ENCODE measurements around the gene ILDR2.

The ILDR2 gene

DNA sequence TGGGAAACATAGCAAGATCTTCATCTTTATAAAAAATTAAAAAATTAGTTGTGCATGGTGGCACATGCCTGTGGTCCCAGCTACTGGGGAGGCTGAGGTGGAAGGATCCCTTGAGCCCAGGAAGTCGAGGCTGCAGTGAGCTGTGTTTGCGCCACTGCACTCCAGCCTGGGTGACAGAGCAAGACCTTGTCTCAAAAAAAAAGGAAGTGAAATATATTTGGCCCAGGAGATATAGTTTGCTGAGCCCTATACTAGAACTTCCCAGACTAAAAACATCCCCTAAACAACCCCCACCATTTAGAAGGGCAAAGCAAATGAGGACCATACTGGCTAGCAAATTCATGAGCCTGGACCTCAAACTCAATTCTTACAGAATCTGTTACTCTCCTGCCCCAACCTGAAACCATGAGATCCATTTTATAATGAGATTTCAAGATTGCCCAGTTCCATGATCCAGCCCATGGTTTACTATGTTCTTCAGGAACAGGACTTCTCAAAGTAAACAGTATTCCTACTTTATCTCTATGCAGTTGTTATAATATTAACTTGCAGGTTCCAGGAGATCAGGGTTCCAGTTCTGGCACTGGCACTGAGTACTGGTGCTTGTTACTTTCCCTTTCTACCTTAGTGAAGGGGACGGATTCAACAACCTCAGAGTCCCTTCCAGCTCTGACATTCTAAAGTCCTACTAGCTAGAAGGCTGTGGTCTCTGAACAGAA, 50.4 kb downstream of the ILDR2 start:
- no peak for DNase-seq (ENCODE audit: low spot score)

DNA sequence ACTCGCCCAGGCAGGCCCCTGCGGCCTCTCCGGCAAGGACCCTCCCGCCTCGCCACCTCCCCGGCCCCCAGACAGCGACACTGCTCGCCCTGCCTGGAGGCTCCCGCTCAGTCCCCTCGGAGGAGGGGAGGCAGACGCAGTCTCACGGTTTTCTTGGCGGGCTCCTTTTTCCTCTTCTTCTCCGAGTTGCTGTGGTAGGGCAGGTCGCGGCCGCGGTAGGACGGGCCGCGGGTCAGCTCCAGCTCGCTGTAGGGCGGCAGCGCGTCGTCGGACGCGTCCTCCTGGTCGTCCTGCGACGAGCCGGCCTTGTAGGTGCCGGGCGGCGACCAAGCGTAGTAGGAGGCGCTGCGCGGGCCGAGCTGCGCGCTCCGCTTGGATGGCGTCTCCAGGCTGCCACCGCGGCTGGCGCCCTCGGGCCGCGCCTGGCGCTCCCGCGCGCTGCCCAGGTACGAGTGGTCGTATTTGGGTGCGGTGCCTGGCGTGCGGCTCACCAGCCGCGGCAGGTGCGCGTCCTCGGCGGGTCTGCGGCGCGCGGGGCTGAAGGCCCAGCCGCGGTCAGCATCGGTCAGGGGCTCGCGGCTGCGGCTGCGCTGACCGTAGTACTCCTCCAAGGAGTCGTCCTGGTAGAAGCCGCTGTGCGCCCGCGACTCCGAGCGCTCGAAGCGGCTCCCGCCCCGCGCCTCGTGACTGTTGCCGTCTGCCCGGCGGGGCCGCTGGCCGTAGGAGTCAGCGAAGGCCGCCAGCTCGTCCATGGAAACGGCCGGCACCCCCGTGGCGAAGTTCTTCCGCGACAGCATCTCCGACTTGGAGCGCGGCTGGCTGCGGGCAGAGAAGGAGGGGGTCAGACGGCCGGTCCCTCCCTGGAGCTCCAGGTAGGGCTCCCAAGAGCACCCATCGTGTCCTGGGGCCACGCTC, 54.5 kb downstream of the ILDR2 start:
- no peak for DNase-seq (ENCODE audit: low spot score)

DNA sequence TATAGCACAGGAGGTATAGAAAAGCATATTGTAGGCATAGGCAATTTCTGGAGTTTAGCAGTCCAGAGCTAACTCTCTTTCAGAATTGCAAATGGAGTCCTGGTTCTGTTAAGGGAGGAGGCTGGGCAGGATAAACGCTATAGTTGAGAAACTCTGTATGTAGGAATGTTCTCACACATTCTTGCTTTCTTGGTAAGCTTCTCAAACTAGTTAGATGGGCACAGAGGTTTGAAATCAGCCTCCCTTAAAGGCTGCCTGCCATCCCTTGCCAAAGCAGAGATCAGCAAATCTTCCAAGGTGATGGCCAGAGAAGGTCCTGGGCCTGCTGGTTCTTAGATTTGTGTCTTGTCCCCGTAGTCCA, 56.4 kb downstream of the ILDR2 start:
- no peak for DNase-seq (ENCODE audit: low spot score)

DNA sequence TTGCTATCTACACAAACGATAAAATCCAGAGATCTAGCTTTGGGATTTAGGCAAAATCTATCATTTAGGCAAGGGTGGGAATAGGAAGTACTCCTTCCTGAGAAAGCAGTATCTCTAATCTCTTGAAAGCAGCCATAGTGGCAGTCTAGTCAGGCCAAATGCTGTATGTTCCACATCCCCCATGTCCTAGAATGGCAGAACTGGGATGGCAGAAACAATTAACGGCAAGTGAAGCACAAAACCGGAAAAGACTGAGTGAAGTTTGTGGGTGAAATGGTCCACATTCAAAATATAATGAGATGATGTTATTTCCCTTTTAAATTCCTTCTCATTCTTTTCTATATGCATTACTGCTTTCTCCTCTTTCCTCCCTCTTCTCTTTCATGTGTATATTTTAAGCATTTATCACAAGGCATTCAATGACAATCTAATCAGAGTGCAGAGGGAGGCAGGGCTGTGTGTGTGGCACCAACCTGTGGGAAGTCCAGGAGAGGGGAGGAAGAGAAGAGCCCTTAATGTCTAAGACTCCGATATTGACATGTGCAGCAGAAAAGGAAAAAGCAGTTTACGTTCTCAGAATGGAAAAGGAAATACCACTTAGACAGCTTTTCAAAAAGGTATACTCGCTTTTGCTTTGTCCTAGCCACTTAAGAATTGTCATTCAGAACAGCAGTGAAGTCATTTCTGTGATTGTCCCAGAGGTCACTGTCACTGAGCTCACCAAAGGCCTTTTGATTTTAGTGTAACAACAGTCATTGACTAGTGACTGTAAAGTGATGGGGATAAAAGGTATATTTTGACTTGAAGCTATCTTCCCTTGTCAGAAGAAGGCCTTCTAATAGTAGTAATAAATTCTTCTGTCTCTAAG, 57.0 kb downstream of the ILDR2 start:
- no peak for DNase-seq (ENCODE audit: low spot score)

DNA sequence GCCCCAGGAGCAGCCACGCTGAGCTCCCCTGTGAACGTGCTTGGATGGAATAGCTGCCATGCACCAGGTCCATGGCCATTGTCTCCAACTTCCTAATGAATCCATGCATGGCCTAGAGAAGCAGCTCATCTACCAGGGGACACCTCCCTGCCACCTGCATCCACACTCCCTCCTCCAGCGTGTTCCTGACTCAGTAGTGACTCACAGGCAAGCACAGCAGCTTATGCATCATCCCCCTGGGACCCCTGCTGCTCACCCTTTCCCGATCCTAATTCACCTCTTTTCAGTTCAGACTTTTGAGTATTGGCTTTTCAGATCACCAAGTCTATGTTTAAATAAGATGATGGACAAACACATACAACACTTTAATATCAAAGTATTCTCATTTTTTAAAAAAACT, 59.4 kb downstream of the ILDR2 start:
- DNase-seq (ENCODE audit: low spot score), result no peak

DNA sequence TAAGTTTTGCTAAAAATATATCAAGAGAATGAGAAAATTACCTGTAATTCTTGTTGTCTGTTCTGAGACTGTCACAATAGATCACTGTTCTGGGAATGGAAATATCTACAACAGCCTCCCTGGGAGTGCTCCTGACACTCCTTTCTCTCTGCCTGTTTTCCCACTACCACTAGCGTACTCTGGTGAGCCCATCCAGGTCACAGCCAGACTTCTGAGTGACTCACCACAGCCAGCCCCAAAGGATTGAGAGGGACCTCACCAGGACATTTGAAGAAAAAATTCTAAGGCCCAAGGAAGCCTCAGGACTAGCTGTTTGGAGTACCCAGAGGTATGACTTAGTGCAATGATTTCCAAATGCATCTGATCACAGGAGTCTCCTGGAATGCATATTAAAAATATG, 60.3 kb downstream of the ILDR2 start:
- DNase-seq (ENCODE audit: low spot score), result no peak

DNA sequence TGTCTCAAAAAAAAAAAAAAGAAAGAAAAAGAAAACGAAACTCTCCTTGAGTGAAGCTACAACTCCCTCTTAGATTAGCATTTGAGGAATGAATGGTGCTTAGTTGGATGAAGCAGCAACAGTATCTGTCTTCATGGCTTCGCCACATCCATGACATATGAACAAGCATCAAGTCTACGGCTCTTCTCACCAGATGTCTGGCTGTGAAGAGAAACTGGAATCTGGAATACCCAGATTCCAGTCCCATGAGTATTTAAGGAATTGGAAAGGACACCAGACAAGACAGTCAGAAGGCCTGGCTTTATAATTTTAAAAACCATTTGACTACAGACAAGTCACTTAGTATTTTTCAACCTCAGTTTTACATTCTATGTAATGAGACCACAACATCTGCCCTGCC, 61.2 kb downstream of the ILDR2 start:
- no peak for DNase-seq (ENCODE audit: low spot score)

DNA sequence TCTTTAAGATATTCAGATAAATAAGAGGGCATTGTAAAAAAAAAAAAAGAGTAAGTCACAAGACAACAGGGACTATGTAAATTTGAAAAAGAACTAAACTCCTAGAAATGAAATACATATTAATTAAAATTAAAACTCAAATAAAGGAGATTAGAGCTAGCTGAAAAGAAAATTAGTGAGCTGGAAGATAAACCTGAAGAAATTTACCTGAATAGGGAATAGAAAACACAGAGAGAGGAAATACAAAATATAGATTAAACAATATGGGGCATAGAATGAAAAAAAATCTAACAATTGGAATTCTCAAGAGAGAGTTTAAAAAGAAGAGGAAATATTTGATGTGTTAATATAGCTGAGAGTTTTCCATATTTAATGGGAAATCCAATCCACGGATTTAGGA, 63.7 kb downstream of the ILDR2 start:
- no peak for DNase-seq (ENCODE audit: low spot score)

DNA sequence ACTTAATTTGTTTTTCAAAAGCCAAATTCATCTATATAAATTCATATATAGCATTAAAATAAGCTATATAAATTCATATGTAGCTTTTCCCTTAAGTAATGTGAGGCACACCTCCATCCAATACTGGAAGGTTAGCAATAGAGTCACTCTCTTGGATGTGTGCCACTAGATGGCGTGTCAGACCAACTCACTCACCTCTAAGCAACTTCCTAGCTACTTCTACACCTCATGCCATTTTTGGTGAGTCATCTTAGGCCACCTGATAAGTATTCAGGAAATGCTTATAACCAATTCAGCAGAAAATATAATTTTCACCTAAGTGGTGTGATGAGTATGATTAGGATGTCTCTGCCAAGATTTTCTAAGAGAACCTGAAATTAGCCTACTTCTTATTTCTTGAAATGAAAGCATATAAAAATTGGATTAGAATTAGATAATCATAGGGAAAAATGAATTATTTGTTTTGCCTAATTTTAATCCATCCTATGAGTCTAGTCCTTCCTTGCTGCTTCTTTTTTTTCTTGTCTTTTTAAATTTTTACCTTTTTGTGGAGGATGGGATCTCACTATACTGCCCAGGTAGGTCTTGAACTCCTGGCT, 64.8 kb downstream of the ILDR2 start:
- DNase-seq (ENCODE audit: low spot score), result peak; percentile 87

DNA sequence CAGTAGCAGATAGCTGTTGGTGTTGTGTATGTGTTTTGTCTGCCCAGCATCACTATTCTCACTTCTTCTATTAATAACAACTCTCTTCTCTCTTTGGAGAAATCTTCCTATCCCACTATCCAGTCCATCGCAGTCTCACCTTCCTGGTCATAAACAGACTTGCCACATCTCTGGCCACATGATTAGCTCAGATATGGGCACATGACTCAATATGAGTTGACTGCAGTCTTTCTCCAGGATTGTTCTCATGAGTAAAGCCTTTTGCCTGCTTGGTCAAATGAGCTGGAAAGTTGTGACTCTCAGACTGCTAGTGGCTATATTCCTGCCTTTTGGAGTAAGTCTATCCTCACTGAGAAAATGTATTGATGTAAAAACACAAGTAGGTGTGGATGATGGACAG, 66.4 kb downstream of the ILDR2 start:
- no peak for DNase-seq (ENCODE audit: low spot score)

DNA sequence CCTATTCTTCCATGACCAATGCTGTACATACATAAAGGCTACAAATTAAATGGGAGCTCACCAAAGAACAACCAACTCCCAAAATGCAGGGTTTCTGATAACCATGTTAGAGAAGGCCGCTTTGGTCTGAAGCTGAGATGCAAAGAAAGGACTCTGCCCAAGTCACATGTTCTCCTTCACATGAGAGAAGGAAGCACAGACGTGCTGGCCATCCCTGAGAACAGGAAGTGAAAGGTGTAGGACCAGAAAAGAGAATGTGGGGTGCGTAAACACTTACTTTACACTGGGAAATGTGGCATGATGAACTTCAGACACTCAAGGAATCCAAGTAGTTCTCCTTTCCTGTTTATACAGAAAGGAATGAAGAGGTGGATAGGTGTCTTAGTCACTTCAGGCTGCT, 67.6 kb downstream of the ILDR2 start:
- DNase-seq (ENCODE audit: low spot score), result no peak

DNA sequence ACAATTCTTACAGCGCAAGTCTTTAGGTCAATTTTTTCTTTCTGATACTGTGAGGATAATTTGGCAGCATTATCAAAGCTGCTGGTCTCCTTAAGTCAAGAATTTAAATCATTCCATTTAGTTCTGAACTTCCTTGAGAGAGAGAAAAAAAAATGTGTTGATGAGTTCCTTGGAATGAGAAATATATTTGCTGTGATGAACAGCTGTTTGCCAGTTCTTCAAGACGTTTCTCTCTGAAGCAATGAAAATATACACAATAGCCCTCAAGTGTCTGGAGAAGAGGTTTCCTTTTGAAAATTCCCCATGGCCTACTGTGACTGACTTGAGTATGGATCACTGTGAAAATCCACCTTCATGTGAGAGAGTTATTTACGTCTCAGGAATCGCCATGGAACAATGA, 68.3 kb downstream of the ILDR2 start:
- DNase-seq (ENCODE audit: low spot score), result no peak

DNA sequence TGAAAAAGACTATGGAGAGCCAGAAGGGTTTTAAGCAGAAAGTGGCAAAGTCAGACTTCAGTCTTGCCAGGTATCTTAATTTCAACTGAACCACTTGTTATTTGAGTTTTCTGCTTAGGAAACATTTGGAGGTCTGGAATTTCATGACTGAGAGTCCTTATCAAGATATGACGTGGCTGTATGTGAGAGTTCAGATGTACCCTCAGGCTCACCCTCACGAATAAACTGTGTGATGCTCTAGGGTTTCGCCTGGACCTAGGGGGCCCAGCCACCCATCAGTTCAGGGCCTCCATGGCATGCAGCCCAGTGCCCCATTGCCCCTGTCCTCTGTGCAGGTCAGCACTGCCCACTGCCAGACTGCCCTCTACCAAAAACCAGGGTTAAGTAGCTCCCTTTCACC, 68.7 kb downstream of the ILDR2 start:
- no peak for DNase-seq (ENCODE audit: low spot score)

DNA sequence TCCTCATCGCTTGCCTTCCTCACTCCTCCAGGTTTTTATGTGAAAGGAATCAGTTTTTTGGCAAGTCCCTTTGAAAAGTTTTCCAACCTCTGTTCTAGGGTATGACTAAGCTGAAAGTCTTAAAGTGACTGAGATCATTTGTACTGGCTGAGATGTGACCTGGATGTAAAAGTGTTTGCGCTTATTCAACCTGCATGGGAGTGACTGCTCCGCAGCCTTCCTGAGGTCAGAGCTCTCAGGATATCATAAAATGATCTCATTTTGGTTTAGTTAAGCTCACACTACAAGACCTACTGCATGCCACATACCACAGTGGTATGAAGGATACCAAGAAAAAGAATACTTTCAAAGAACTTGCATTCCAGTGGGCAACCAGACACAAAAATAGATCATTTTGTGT, 69.4 kb downstream of the ILDR2 start:
- no peak for DNase-seq (ENCODE audit: low spot score)

DNA sequence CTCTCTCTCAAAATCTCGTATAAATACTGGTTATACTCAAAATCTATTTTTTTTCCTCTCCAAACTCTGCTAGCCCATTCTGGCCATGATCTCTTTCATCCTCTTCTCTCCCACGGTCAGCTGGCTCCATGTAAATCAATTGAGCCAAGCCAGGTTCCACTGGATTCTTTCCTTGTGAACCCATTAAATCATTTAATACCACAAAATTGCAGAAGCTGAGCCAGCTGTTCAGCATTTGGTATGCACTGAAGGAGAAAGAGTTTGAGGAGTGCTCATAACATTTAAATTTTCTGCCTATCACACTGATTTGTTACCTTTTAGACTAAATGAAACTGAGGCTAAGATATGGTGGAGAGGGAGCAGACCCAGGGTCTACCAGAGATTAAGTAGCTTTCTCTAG, 70.2 kb downstream of the ILDR2 start:
- no peak for DNase-seq (ENCODE audit: low spot score)

DNA sequence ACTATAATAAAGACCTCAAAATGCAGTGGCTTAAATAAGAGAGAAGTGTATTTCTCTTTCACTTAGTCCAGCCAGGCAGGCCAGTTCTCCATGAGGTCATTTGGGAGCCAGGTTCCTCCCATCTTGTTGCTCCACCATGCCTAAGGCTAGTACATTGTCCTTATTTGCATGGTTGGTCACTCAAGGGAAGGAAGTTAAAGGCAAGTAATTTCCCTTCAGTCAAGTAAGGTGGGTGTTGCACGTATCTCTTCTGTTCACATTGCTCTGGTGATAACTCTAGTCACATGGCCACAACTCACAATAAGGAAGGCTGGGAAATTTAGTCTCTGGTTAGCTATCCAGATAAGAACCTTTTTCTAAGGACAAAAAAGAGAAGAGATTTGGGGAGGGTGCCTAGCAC, 72.1 kb downstream of the ILDR2 start:
- peak; percentile 33 for DNase-seq (ENCODE audit: low spot score)

DNA sequence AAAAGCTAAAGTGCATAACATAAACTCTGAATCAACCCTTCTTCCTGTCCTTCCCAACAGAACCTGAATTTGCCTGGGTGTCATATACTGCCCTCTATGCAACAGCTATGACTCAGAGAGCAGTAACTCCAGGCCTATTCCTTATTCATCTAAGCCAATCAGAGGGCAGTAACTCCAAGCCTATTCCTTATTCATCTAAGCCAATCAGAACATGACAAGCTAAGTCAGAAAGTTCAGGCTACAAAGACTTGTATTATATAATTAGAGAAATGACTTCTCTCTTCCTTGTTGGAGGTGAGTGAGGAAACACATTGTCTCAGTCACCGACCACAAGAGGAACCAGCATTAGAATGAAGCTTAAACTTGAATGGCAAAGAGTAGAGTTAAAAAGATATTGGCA, 73.1 kb downstream of the ILDR2 start:
- peak; percentile 40 for DNase-seq (ENCODE audit: low spot score)

DNA sequence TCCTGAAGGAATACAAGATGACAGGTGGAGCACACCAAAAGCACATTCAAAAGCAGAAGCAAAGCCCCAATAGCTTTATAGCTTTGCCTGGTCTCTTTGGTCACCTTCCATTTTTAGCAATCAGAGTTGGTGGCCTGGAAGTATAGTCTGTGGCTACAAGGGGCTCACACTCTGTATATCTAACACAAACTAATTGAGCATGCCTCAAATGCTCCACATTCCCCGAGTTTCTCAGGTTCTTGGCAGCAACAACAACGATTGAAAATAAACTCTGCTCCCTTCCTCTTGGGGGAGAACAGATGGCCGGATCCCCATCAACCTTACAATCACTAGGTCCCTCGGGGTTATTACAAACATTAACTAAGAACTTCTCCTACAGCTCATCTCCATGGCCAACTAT, 74.4 kb downstream of the ILDR2 start:
- no peak for DNase-seq (ENCODE audit: low spot score)

DNA sequence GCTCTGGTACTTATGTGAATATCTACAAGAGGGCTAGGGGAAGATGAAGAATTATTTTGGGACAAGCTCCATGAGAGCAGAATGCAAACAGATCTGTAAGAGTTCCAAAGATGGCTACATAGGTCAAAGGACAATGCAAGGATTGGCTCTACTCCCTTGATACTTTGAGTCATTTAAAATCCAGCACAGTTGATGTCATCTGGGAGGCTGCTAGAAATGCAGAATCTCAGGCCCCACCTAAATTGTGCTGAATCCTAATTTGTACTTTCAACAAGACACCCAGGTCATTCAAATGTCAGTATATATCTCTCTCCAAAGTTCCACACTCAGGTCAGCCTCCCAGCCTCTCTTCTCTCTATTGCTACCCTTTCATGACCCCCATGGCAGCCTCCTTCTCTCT, 75.6 kb downstream of the ILDR2 start:
- no peak for DNase-seq (ENCODE audit: low spot score)

DNA sequence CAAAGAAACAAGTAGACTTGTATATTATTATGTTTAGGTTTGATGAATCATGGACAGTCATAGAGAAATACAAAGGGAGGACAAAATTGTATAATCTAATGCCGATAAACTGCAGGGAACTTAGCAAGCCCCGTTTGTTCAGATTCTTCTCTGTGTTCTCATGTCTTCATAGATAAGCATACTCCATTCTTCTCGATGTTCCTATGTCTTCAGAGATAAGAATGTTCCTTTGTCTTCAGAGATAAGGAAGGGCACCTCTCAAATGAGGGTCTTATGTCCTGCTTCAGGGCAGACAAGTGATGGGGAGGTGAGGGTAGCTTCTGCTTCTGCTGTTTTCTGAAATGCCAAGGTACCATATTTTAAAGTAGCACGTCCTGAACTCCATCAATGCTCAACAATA, 79.6 kb downstream of the ILDR2 start:
- DNase-seq (ENCODE audit: low spot score), result no peak

DNA sequence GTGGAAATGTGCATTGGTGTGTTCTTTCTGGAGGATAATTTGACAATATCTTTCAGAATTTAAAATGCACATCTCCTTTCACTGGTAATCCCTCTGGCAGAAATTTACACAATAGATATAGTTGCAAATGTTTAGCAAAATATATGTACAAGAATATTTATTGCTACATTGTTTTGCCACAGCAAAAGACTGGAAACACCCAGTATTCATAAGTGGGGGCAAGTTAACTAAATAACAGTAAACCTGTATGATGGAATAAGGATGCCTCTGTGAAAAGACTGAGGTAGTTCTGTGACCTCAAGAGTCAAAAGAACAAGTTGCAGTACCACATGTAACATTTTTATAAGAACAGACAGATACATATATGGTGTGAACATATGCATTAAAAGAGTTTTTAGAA, 85.6 kb downstream of the ILDR2 start:
- DNase-seq (ENCODE audit: low spot score), result no peak

DNA sequence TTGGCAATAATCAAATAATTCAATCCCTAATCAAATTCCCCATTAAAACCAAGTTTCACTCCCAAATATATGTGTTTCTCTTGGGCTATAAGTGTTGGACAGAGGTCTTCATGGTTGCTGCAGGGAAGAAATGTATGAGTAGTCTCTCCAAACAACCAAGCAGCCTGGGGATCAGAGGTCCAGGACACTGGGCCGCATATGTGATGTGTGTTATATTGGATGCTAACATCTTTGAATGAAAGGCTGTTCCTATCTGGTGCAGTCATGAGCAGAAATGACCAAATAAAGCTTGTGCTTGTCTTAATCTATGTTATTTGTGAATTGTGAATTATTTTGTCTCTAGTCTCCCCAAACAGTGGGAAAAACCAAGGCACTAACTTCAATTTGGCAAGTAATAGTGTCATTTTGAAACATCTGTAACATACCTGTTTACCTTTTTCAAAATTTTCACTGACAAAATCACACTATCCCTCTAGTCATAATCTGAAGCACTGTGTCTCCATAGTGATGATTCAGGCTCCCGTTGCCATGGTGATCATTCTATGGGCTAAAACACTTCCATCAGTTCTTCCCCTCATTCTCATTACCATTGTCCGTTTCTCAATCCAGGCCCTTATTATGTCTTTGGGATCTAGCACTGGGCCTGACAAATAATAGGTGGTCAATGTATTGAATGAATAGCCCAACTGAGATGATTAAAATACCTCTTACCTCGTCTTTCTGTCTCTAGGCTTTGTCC, 86.8 kb downstream of the ILDR2 start:
- DNase-seq (ENCODE audit: low spot score), result no peak

Data from kidney capillary endothelial cell (primary cell).